OCI-LY3 (cell line): Measurements from ENCODE around the gene ZNF385D.

Source experiments
- EZH2phosphoT487 ChIP-seq: fragments of 200-600 bp; shearing (Covaris generic); IDR thresholded peaks from 2 replicates; pipeline ENCODE4 v1.6.1; 2018; ENCODE audit warnings: antibody characterized with exemption, mixed run types, low read depth
- TF ChIP-seq, protein P1 (sequence below): fragments of 200-600, 300-600 bp; sonication (generic); IDR thresholded peaks from 2 replicates; pipeline ENCODE4 v1.5.1; 2014; ENCODE audit warnings: antibody characterized with exemption, low read length, low read depth

DNA sequence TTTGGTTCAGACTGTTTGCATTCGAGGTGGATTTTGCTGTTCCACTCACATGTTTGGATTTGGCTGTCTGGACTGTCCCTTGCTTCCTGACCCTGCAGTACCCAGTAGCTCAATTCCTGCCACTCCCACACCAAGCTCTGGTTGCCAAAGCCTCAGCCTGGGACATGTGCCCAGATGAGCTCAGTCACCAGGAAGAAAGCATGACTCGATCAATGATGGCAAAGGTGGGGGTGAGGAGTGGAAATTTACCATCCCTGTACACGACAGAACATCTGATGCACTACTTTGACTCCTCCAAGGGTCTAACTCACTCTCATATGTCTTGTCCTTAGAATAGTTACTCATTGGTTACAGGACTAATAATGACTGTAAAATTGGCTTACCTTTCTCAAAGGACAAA, 45.2 kb downstream of the ZNF385D start:
- TF ChIP-seq, protein P1, sequence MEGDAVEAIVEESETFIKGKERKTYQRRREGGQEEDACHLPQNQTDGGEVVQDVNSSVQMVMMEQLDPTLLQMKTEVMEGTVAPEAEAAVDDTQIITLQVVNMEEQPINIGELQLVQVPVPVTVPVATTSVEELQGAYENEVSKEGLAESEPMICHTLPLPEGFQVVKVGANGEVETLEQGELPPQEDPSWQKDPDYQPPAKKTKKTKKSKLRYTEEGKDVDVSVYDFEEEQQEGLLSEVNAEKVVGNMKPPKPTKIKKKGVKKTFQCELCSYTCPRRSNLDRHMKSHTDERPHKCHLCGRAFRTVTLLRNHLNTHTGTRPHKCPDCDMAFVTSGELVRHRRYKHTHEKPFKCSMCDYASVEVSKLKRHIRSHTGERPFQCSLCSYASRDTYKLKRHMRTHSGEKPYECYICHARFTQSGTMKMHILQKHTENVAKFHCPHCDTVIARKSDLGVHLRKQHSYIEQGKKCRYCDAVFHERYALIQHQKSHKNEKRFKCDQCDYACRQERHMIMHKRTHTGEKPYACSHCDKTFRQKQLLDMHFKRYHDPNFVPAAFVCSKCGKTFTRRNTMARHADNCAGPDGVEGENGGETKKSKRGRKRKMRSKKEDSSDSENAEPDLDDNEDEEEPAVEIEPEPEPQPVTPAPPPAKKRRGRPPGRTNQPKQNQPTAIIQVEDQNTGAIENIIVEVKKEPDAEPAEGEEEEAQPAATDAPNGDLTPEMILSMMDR = no peak
- no peak for TF ChIP-seq EZH2phosphoT487
